Stomach (tissue), 4 donors: ENCODE results near the gene JAG1.

Experiments used
- POLR2A ChIP-seq, 4 donors: fragments of 450-650 bp; IDR thresholded peaks; one replicate each; pipeline ENCODE4 v1.6.1; 2016; ENCODE audit warnings: antibody characterized with exemption in 4 of 4, control low read depth in 2 of 4, mild to moderate bottlenecking in 1 of 4, moderate library complexity in 1 of 4
- POLR2AphosphoS5 ChIP-seq, 3 donors: sonication (generic); formaldehyde crosslinking; IDR thresholded peaks; one replicate each; pipeline ENCODE4 v1.6.1; 2016; ENCODE audit warnings: antibody characterized with exemption in 3 of 3

GRCh38 chr20:10652185-10652584 lies 21.6 kb downstream of the JAG1 start:
- TF ChIP-seq POLR2A (IDR thresholded peaks at IDR 0.05): no peak
- TF ChIP-seq POLR2AphosphoS5 (IDR thresholded peaks at IDR 0.05): no peak
